Gastrocnemius medialis (tissue), 4 donors: ENCODE measurements around the gene CNKSR1. TPM values are rescaled to one million over a fixed set of nuclear protein-coding genes. Genes with fewer than 3 reads are reported as not detected.

Experiments
- ATAC-seq, 2 donors: fragments of 150-250 bp; one replicate each; pipeline ENCODE4 v1.9.1; 2016
- DNase-seq, 2 donors: peaks; one replicate each; pipeline ENCODE4 v3.0.0-alpha.2; 2019
- H3K27ac ChIP-seq, 4 donors: fragments of 200-600 bp; sonication (generic); 1 replicate in 1 of 4; 2 replicates in 3 of 4; pipeline ENCODE4 v1.5.1; 2016 to 2018; ENCODE audit warnings: mild to moderate bottlenecking in 2 of 4, moderate library complexity in 1 of 4
- H3K27me3 ChIP-seq, 3 donors: fragments of 200-600 bp; sonication (generic) in 2 of 3; 1 replicate in 1 of 3; 2 replicates in 2 of 3; pipeline versions ENCODE4 v1.5.1 to v1.6.0; 2016 to 2019; ENCODE audit warnings: mild to moderate bottlenecking in 1 of 3, moderate library complexity in 1 of 3
- H3K36me3 ChIP-seq, 2 donors: fragments of 200-600 bp; sonication (generic) in 1 of 2; one replicate each; pipeline ENCODE4 v1.5.1; 2017 to 2018
- H3K4me1 ChIP-seq, 2 donors: fragments of 200-600 bp; sonication (generic) in 1 of 2; one replicate each; pipeline ENCODE4 v1.5.1; 2016 to 2017; ENCODE audit warnings: mild to moderate bottlenecking in 2 of 2
- H3K4me3 ChIP-seq, 4 donors: fragments of 200-600 bp; sonication (generic) in 3 of 4; 1 replicate in 1 of 4; 2 replicates in 3 of 4; pipeline ENCODE4 v1.5.1; 2016 to 2019; ENCODE audit warnings: mild to moderate bottlenecking in 2 of 4
- H3K9me3 ChIP-seq, 3 donors: fragments of 200-600 bp; sonication (generic) in 2 of 3; 1 replicate in 1 of 3; 2 replicates in 2 of 3; pipeline ENCODE4 v1.5.1; 2016 to 2019
- POLR2A ChIP-seq, 2 donors: fragments of 450-650 bp; IDR thresholded peaks; one replicate each; pipeline ENCODE4 v1.6.1; 2017; ENCODE audit warnings: antibody characterized with exemption in 2 of 2, mild to moderate bottlenecking in 2 of 2, moderate library complexity in 2 of 2
- in situ Hi-C, 4 donors: fragments of 200-750 bp; cut with MboI; loops; one replicate each; pipeline versions ENCODE4 v1.15.0 to v1.8.0; 2017; ENCODE audit warnings: low sequenced_read_pairs in 4 of 4
- intact Hi-C: fragments of 100-400 bp; cut with DNase I; formaldehyde crosslinking; loops from one replicate; pipeline ENCODE4 v1.15.1; 2023; ENCODE audit warnings: low total_unique reads
- total RNA-seq, 4 donors: library from RNA; depleted of rRNA; stranded (reverse); fragments of >200 nt; gene quantifications; one replicate each; pipeline versions ENCODE4 v1.1.0 to v1.2.3, GENCODE V29; 2016
- TF ChIP-seq, protein P1 (sequence below), 5 experiments: fragments of 450-650 bp in 3 of 5; fragments of 200-600 bp in 2 of 5; sonication (generic) in 2 of 5; IDR thresholded peaks in 4 of 5; conservative IDR thresholded peaks in 1 of 5; 1 replicate in 4 of 5; 2 replicates in 1 of 5; pipeline ENCODE4 v1.5.1; 2016 to 2019; ENCODE audit warnings: antibody characterized with exemption in 5 of 5, mild to moderate bottlenecking in 3 of 5, moderate library complexity in 3 of 5

CNKSR1 gene, protein sequence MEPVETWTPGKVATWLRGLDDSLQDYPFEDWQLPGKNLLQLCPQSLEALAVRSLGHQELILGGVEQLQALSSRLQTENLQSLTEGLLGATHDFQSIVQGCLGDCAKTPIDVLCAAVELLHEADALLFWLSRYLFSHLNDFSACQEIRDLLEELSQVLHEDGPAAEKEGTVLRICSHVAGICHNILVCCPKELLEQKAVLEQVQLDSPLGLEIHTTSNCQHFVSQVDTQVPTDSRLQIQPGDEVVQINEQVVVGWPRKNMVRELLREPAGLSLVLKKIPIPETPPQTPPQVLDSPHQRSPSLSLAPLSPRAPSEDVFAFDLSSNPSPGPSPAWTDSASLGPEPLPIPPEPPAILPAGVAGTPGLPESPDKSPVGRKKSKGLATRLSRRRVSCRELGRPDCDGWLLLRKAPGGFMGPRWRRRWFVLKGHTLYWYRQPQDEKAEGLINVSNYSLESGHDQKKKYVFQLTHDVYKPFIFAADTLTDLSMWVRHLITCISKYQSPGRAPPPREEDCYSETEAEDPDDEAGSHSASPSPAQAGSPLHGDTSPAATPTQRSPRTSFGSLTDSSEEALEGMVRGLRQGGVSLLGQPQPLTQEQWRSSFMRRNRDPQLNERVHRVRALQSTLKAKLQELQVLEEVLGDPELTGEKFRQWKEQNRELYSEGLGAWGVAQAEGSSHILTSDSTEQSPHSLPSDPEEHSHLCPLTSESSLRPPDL
- 10 to 100 TPM; 23.7 to 50.6 (median 44.6) TPM for total RNA-seq

DNA sequence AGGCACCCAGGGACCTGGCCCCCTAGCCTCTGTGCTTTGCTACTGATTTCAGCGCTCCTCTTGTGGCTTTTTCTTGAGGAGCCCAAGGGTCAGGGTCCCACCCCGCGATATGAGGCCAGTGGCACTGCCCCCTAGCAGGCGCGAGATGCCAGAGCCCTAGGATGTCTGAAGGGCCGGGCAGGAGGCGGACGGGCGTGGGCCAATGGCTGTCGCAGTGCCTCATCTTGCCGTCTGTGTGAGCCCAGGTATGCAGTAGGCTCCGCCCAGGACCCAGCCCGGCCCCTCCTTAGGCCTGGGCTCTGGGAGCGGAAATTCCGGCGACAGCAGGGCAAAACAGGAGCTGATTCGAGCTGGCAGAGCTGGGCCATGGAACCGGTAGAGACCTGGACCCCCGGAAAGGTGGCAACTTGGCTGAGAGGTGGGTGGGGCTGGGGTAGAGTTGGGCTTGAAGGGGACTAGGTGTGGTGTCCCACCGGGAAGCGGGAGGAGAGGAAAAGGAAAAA, at the start of gene CNKSR1:
Gene CNKSR1, plus strand, starts transcription at position 310 of the 503 bp plus-strand sequence. Its CDS starts 57 bp downstream, at position 367.
- Histone ChIP-seq H3K4me1 (peaks cover 15% of the 10 kb centered on the region in 2 donors), H3K4me3 (no peak within 1 kb of the TSS), H3K9me3 (no peaks in the 10 kb centered on the region), H3K36me3 (no peaks in the 10 kb centered on the region), H3K27ac (peak within 1 kb of the TSS in 3 of 4 donors; percentile 13 to 35 (median 34)), H3K27me3 (no peaks in the 10 kb centered on the region)
- no peak for DNase-seq
- ATAC-seq, result no peak
- no peak for TF ChIP-seq POLR2A (IDR thresholded peaks at IDR 0.05)
- TF ChIP-seq, protein P1, sequence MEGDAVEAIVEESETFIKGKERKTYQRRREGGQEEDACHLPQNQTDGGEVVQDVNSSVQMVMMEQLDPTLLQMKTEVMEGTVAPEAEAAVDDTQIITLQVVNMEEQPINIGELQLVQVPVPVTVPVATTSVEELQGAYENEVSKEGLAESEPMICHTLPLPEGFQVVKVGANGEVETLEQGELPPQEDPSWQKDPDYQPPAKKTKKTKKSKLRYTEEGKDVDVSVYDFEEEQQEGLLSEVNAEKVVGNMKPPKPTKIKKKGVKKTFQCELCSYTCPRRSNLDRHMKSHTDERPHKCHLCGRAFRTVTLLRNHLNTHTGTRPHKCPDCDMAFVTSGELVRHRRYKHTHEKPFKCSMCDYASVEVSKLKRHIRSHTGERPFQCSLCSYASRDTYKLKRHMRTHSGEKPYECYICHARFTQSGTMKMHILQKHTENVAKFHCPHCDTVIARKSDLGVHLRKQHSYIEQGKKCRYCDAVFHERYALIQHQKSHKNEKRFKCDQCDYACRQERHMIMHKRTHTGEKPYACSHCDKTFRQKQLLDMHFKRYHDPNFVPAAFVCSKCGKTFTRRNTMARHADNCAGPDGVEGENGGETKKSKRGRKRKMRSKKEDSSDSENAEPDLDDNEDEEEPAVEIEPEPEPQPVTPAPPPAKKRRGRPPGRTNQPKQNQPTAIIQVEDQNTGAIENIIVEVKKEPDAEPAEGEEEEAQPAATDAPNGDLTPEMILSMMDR (IDR thresholded peaks at IDR 0.05 in 4 of 5, conservative IDR thresholded peaks at IDR 0.05 in 1 of 5), result no peak
- intact Hi-C loops (no loop called here), in situ Hi-C loops (no loop called here)

- Histone ChIP-seq H3K4me3 (no peak overlapping the region), H3K27ac (no peak overlapping the region), H3K4me1 (peaks cover 18 to 19% of the 10 kb centered on the region in 2 donors), H3K36me3 (no peaks in the 10 kb centered on the region), H3K27me3 (no peaks in the 10 kb centered on the region), H3K9me3 (no peaks in the 10 kb centered on the region)
- no peak for ATAC-seq
- no peak for DNase-seq
- in situ Hi-C loops (loop anchor here in 1 of 4 donors (25.0 kb wide), 1 partner anchor 242 kb away; the partner anchor contains the start of gene PAQR7), intact Hi-C loops (no loop called here)
- TF ChIP-seq, protein P1 (IDR thresholded peaks at IDR 0.05 in 4 of 5, conservative IDR thresholded peaks at IDR 0.05 in 1 of 5), result no peak
- TF ChIP-seq POLR2A (IDR thresholded peaks at IDR 0.05), result no peak
Observed at GRCh38 chr1:26129778-26130177, 47.5 kb upstream of the CNKSR1 start.

GRCh38 chr1:26130695-26131094, 46.6 kb upstream of the CNKSR1 start:
- Histone ChIP-seq H3K9me3 (no peaks in the 10 kb centered on the region), H3K27ac (no peak overlapping the region), H3K4me3 (no peak overlapping the region), H3K27me3 (no peaks in the 10 kb centered on the region), H3K4me1 (peaks cover 14 to 18% of the 10 kb centered on the region in 2 donors), H3K36me3 (no peaks in the 10 kb centered on the region)
- in situ Hi-C loops, result loop anchor here in 1 of 4 donors (25.0 kb wide), 1 partner anchor 243 kb away; the partner anchor contains the start of gene PAQR7
- ATAC-seq, result peak in 1 of 2 donors; percentile 19
- intact Hi-C loops, result no loop called here
- no peak for DNase-seq
- TF ChIP-seq, protein P1 (IDR thresholded peaks at IDR 0.05 in 4 of 5, conservative IDR thresholded peaks at IDR 0.05 in 1 of 5), result no peak
- no peak for TF ChIP-seq POLR2A (IDR thresholded peaks at IDR 0.05)

DNA sequence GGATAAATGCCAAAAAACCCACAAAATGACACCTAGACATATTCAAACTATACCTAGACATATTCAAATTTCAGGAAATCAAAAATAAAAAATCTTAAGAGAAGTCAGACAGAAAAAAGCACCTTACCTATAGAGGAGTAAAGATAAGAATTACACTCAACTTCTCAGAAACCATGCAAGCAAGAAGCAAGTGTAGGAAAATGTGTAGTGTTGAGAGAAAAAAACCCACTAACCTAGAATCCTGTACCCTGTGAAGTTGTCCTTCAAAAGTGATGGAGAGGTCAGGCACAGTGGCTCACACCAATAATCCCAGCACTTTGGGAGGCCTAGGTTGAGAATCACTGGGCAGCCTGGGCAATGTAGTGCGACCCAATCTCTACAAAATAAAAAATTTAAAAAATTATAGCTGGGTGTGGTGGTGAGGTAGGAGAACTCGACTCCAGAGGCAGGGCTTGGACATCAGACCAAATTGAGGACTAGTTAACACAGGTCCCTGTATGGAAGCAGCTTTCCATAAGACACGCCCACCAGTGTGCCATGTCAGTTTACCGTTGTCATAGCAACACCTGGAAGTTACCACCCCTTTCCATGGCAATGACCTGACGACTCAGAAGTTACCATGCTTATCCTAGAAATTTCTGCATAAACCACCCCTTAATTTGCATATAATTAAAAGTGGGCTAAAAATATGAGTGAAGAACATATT, 45.0 kb upstream of the CNKSR1 start:
- H3K4me1 ChIP-seq, result peaks cover 6 to 11% of the 10 kb centered on the region in 2 donors
- H3K4me3 ChIP-seq, result no peak overlapping the region
- intact Hi-C loops (no loop called here), in situ Hi-C loops (loop anchor here in 1 of 4 donors (25.0 kb wide), 1 partner anchor 245 kb away; the partner anchor contains the start of gene PAQR7)
- H3K27me3 ChIP-seq, result no peaks in the 10 kb centered on the region
- no peak overlapping the region for H3K27ac ChIP-seq
- H3K36me3 ChIP-seq, result no peaks in the 10 kb centered on the region
- DNase-seq, result no peak
- TF ChIP-seq, protein P1 (IDR thresholded peaks at IDR 0.05 in 4 of 5, conservative IDR thresholded peaks at IDR 0.05 in 1 of 5), result no peak
- no peak for TF ChIP-seq POLR2A (IDR thresholded peaks at IDR 0.05)
- ATAC-seq, result no peak
- H3K9me3 ChIP-seq, result no peaks in the 10 kb centered on the region
